ENCODE data around the gene MAP3K6.

DNA sequence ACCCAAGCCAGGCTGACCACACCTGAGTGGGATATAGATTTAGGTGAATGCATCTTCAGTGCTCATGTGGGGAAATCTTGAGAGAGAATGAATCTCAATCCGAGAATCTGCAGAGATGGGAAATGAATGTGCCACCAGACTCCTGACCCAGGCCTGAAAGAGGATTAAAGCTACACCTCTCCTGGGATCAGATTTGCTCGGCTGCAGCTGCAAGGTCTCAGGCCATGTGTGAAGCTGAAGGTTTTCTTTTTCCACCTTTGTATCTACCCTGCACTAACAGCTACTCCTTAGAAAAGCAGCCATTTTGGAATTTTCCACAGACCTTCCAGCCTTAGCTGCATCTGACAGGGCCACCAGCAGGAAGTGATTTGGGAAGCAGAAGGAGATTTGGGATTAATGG is 43.9 kb upstream of the MAP3K6 start:
- TF ChIP-seq, protein P1, sequence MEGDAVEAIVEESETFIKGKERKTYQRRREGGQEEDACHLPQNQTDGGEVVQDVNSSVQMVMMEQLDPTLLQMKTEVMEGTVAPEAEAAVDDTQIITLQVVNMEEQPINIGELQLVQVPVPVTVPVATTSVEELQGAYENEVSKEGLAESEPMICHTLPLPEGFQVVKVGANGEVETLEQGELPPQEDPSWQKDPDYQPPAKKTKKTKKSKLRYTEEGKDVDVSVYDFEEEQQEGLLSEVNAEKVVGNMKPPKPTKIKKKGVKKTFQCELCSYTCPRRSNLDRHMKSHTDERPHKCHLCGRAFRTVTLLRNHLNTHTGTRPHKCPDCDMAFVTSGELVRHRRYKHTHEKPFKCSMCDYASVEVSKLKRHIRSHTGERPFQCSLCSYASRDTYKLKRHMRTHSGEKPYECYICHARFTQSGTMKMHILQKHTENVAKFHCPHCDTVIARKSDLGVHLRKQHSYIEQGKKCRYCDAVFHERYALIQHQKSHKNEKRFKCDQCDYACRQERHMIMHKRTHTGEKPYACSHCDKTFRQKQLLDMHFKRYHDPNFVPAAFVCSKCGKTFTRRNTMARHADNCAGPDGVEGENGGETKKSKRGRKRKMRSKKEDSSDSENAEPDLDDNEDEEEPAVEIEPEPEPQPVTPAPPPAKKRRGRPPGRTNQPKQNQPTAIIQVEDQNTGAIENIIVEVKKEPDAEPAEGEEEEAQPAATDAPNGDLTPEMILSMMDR (IDR thresholded peaks at IDR 0.05; ENCODE audit: insufficient read depth, low read length, poor library complexity, severe bottlenecking), result no peak
- TF ChIP-seq EZH2phosphoT487 (conservative IDR thresholded peaks at IDR 0.05; ENCODE audit: low read length), result no peak

Measured in SU-DHL-6 (cell line).